ENCODE data around the gene CALML4.

The CALML4 gene

DNA sequence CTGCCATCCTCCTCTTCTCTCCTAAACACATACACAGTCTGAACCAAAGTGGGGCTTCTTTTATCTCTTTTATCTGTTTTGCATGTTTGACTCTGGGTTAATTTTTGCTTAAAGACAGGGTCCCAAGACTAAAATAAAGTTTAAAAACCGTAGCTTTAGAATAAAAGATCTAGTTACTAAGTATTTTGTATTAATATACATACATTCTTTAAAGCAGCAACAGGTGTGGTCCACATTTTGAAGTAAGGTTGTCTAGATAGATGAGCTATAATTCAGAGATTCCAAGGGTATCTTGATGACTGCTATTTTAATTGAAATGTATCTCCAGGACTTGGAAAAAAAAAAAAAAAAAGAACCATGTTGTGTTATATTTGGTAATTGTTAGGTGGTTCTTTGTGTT, 61.3 kb downstream of the CALML4 start:
- DNase-seq (ENCODE audit: low read depth) = no peak

- no peak for DNase-seq (ENCODE audit: low read depth)
Observed at GRCh38 chr15:68143129-68143528, 62.0 kb downstream of the CALML4 start.
